Aorta (tissue), 5 donors: ENCODE measurements around the gene ETNPPL. TPM values are rescaled to one million over a fixed set of nuclear protein-coding genes. Genes with fewer than 3 reads are reported as not detected.

Source experiments
- ATAC-seq: fragments of 200-7000 bp; cut with Tn5 transposase; one replicate; pipeline ENCODE4 v1.9.1; 2022; ENCODE audit warnings: moderate library complexity; ENCODE audit not compliant: low FRiP score
- DNase-seq, 2 donors: peaks; one replicate each; pipeline ENCODE4 v3.0.0-alpha.2; 2020
- H3K27ac ChIP-seq, 2 donors: one replicate each; pipeline ENCODE4 v1.5.1; 2013; ENCODE audit warnings: low read length in 2 of 2, mild to moderate bottlenecking in 2 of 2, moderate library complexity in 2 of 2, control low read depth in 1 of 2, inconsistent platforms in 1 of 2, low read depth in 1 of 2
- H3K27me3 ChIP-seq, 2 donors: one replicate each; pipeline ENCODE4 v1.6.1; 2013; ENCODE audit warnings: control low read depth in 1 of 2, low read length in 1 of 2, mild to moderate bottlenecking in 1 of 2, moderate library complexity in 1 of 2; ENCODE audit not compliant: insufficient read depth in 2 of 2, control insufficient read depth in 1 of 2
- H3K36me3 ChIP-seq, 2 donors: one replicate each; pipeline ENCODE4 v1.6.1; 2013; ENCODE audit warnings: control low read depth in 1 of 2, low read length in 1 of 2, mild to moderate bottlenecking in 1 of 2; ENCODE audit not compliant: insufficient read depth in 2 of 2, control insufficient read depth in 1 of 2
- H3K4me1 ChIP-seq, 2 donors: one replicate each; pipeline ENCODE4 v1.6.1; 2013; ENCODE audit warnings: low read length in 2 of 2, control low read depth in 1 of 2, mild to moderate bottlenecking in 1 of 2, moderate library complexity in 1 of 2; ENCODE audit not compliant: insufficient read depth in 2 of 2, control insufficient read depth in 1 of 2
- H3K4me3 ChIP-seq, 2 donors: one replicate each; pipeline ENCODE4 v1.5.1; 2013; ENCODE audit warnings: low read length in 2 of 2, control low read depth in 1 of 2, mild to moderate bottlenecking in 1 of 2
- H3K9me3 ChIP-seq: one replicate; pipeline ENCODE4 v1.6.1; 2013; ENCODE audit warnings: mild to moderate bottlenecking, low read length; ENCODE audit not compliant: control insufficient read depth
- WGBS, 2 donors: extraction: QIAGEN DNeasy Blood & Tissue Kit; methylation state at CpG; one replicate each; pipeline ENCODE4 v1.1.7; 2013; 5-methylcytosine and 5-hydroxymethylcytosine counted together
- intact Hi-C, 2 donors: fragments of 100-400 bp; cut with DNase I; formaldehyde crosslinking; loops; one replicate each; pipeline versions ENCODE4 v1.14.2 to v1.15.0; 2022
- polyA plus RNA-seq, 2 donors: library from polyadenylated mRNA; stranded (reverse); fragments of 200-250 nt; gene quantifications; one replicate each; pipeline ENCODE4 v1.2.3, GENCODE V29; 2013
- total RNA-seq, 2 donors: library from RNA; stranded (reverse); fragmentation: NEBNext Ultra II Directional; extraction: Animal tissue kit (Norgen Biotek cat#: 25700); gene quantifications; one replicate each; pipeline ENCODE4 v1.2.1, GENCODE V29; 2021
- donor health status: healthy with polysubstance abuse.
- donor health status: Bipolar disorder and iron deficiency.
- donor health status: DM: no; HTN: no; CAD: no.
- donor health status: DM: no; HTN: no; CAD: no.
- donor health status: DM: yes; HTN: yes; CAD: no.

Gene ETNPPL
- total and polyA plus RNA-seq, 4 donors: not detected

DNA sequence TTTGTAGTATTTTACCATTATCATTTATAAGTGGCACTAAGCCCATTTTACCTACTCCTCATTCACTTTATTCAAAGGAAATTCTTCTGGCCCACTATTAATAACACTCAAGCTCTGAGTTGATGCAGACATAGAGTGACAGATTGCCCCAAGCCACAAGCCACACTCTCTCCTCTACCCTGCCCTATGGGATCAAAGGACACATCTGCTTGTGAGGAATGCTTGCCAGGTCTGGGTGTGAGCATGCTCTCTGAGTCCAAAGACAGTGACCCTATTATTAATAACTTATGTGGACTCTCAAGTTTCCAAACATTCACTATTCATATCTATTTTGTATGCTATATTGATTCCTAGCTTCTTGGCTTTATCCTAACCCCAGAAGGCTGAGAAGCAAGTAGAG lies 18.5 kb downstream of the ETNPPL start:
- intact Hi-C loops: no loop called here
- Histone ChIP-seq H3K4me1 (no peaks in the 10 kb centered on the region), H3K27ac (no peak overlapping the region), H3K27me3 (peaks cover 0 to under 1% of the 10 kb centered on the region in 2 donors), H3K36me3 (no peaks in the 10 kb centered on the region), H3K9me3 (no peaks in the 10 kb centered on the region), H3K4me3 (no peak overlapping the region)
- ATAC-seq (no peak), DNase-seq (no peak)

DNA sequence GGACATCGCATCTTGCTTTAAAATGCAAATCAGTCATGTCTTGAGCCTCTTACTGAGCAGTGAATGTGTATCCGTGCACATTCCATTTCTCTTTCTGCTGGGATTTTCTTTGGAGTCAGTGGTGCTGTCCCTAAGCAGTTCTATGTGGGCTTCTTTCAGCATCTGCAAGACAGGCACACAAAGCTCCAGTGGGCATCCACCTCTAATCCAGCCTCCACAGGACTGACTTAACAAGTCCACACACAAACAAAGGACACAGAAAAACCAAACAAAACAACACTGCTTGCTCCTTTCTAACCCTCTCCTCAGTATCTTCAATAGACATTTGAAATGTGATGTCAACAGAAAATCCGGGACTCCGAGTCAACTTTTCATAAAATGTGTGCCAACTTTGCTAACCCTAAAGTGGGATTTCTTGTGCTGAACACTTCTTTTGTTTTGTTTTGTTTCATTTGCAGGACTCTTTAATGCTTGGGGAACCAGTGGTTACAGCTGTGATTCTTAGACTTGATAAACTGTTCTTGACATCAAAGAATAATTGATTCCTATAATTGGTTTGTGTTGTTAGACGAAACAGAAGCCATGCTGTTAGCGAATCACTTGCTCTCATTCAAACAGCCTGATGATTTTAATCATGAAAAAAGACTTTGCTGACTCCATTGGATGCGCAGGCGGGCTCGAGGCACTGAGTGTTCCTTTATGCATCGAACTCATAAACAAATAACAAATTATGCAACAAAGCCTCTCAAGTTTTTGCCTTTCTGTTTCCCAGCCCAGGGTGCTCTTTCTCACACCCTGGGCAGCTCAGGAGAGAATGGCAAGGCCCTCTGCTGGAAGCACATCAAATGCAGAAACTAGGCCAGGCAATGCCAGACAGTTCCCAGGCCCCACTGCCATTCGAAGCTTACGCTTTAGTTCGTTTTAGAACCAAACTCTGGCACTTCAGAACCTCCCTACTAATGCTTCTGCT lies 20.1 kb downstream of the ETNPPL start:
- no peaks in the 10 kb centered on the region for H3K36me3 ChIP-seq
- H3K4me3 ChIP-seq: no peak overlapping the region
- ATAC-seq (no peak), DNase-seq (no peak)
- intact Hi-C loops: no loop called here
- no peaks in the 10 kb centered on the region for H3K9me3 ChIP-seq
- H3K4me1 ChIP-seq: no peaks in the 10 kb centered on the region
- 63 to 64% methylated on average over 13 of the region's 13 CpGs for WGBS, 2 donors
- H3K27me3 ChIP-seq: peaks cover 0 to 3% of the 10 kb centered on the region in 2 donors
- H3K27ac ChIP-seq: no peak overlapping the region

DNA sequence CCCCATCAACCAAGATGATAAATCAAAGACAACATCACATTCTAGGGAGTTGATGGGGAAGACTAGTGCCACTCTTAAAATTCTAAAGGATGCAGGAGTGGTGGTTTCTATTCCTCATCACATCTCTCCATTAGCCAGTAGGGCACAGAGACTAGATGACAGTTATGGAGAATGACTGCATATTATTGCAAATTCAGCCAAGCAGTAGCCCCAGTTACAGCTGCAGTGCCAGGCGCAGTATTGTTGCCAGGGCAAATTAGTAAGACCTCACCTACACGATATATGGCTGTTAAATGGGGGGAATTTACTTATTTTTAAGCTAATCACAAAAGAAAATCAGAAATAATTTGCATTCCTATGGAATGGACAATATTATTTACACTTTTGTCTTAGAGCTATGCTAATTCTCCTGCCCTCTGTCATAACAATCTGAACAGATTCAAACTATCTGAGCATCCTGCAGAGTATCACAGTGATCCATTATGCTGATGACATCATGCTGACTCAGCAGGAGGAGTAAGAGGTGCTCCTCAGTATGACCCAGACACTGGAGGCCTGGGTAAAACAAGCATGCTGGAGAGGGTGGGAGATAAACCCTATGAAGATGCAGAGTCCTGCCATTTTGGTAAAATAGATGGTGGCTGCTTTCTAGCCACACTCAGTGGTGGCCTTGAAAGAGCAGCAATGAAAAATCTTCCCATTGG lies 24.7 kb downstream of the ETNPPL start:
- intact Hi-C loops: no loop called here

DNA sequence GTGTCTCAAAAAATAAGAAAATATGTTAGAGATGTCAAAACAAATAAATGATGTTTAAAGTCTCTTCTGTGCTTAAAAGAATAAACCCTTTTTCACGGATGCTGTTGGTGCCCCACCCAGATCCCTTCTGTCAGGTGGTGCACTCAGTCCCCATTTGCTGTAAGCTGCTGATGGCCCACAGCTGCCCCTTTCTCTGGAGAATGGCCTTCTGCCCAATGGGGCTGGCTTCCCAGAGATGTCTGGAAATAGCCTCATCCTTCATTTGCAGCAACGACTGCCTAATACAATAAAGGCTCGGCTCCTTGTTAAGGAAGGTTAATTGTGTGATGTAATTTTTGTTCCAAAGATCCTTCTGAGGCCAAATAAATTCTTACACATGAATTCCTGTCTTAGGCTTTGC lies 31.8 kb downstream of the ETNPPL start:
- Histone ChIP-seq H3K4me3 (no peak overlapping the region), H3K9me3 (no peaks in the 10 kb centered on the region), H3K4me1 (no peaks in the 10 kb centered on the region), H3K36me3 (no peaks in the 10 kb centered on the region), H3K27me3 (no peaks in the 10 kb centered on the region), H3K27ac (no peak overlapping the region)
- WGBS, 2 donors: 61 to 67% methylated on average over 3 of the region's 3 CpGs
- ATAC-seq (no peak), DNase-seq (no peak)
- intact Hi-C loops: no loop called here

More for the DNA sequence above, 24.7 kb downstream of the ETNPPL start:
- H3K9me3 ChIP-seq: no peaks in the 10 kb centered on the region
- DNase-seq (no peak), ATAC-seq (no peak)
- H3K27ac ChIP-seq: no peak overlapping the region
- WGBS, 2 donors: 84 to 91% methylated on average over 2 of the region's 2 CpGs
- no peaks in the 10 kb centered on the region for H3K36me3 ChIP-seq
- H3K4me1 ChIP-seq: no peaks in the 10 kb centered on the region
- no peak overlapping the region for H3K4me3 ChIP-seq
- peaks cover 0 to 3% of the 10 kb centered on the region in 2 donors for H3K27me3 ChIP-seq

DNA sequence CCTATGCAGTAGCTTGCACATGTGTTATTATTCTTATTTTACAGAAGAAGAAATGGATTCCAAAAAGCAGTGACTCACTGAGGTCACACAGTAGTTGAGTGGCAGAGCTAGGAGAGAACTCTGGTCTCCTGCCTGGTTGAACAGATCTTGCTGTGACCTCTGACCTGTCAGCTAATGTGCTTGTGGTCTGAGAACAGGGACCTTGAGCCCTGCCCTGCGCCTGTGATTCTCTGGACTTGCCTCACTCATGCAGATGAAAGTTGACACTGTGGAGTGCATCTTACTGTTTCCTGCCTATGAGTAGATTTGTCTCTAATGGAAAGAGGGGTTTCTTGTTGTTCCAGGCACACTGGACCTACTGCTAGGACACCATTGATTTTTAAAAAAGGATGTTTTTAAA lies 32.3 kb downstream of the ETNPPL start:
- Histone ChIP-seq H3K36me3 (no peaks in the 10 kb centered on the region), H3K9me3 (no peaks in the 10 kb centered on the region), H3K4me3 (no peak overlapping the region), H3K27me3 (no peaks in the 10 kb centered on the region), H3K4me1 (no peaks in the 10 kb centered on the region), H3K27ac (no peak overlapping the region)
- ATAC-seq (no peak), DNase-seq (no peak)
- 61 to 63% methylated on average over 1 of the region's 1 CpG for WGBS, 2 donors
- intact Hi-C loops: no loop called here

DNA sequence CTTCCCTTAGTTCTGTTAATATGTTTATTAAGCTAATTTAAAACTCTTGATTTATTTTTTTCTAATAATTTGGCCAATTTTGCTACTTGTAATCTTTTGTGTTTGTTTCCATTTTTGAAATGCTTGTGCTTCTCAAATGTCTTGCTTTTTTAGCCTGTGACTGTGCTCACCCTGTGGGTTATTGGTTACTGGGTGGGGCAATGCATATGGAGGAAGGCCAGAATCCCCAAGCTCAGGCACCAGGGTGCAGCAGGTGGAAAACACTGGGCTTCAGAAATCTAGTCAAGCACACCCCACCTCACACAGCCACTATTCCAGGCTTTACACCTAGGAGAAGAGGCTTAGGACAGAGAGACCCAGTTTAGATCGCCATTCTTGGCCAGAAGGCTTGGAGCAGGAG lies 33.1 kb downstream of the ETNPPL start:
- no peak overlapping the region for H3K4me3 ChIP-seq
- no peaks in the 10 kb centered on the region for H3K9me3 ChIP-seq
- H3K36me3 ChIP-seq: no peaks in the 10 kb centered on the region
- DNase-seq (no peak), ATAC-seq (no peak)
- intact Hi-C loops: no loop called here
- no peak overlapping the region for H3K27ac ChIP-seq
- H3K27me3 ChIP-seq: no peaks in the 10 kb centered on the region
- 93% methylated on average over 1 of the region's 1 CpG for WGBS, 2 donors
- no peaks in the 10 kb centered on the region for H3K4me1 ChIP-seq

DNA sequence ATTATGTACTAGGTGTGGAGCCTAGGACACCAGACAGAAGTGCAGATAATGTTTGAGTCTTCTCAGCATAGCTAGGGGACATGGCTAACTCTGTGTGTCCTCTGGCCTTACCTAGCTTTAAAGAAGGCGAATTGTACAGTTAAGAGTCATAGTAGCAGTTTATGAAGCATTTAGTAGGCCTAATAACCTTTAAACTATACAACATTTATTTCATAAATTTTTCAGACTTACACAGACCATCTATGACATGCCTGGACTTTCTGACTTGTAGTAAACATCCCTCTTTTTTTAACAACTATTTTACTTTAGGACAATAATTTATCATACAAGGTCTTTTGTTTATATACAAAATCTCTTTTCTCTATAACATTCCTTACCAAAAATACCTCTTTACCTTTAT lies 37.4 kb downstream of the ETNPPL start:
- Histone ChIP-seq H3K27ac (no peak overlapping the region), H3K4me3 (no peak overlapping the region), H3K36me3 (no peaks in the 10 kb centered on the region), H3K4me1 (peaks cover 0 to 3% of the 10 kb centered on the region in 2 donors), H3K9me3 (no peaks in the 10 kb centered on the region), H3K27me3 (no peaks in the 10 kb centered on the region)
- 48 to 58% methylated on average over 1 of the region's 1 CpG for WGBS, 2 donors
- intact Hi-C loops: no loop called here
- DNase-seq (no peak), ATAC-seq (no peak)

DNA sequence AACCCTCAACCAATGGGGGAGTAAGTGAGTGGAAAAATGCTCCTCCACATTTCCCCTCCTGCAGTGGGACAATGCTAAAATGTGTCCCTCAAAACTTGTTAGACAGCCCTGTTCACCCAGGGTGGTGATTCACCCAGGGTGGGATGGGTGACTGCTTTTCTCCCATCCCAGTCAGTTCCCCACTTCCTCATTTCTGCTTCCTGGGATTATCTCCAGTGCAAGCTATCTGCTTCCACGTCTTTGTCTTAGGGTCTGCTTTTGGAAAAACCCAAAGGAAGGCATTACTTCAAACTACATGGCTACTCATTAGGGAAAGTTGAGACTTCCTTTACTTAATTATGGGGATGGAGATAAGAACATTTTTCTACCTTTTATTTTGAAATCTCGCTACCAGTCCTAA lies 45.5 kb downstream of the ETNPPL start:
- no peaks in the 10 kb centered on the region for H3K36me3 ChIP-seq
- no peak overlapping the region for H3K27ac ChIP-seq
- WGBS, 2 donors: 78 to 79% methylated on average over 2 of the region's 2 CpGs
- no peaks in the 10 kb centered on the region for H3K27me3 ChIP-seq
- H3K4me1 ChIP-seq: peaks cover 0 to 1% of the 10 kb centered on the region in 2 donors
- H3K9me3 ChIP-seq: no peaks in the 10 kb centered on the region
- intact Hi-C loops: no loop called here
- no peak overlapping the region for H3K4me3 ChIP-seq
- ATAC-seq (no peak), DNase-seq (no peak)

DNA sequence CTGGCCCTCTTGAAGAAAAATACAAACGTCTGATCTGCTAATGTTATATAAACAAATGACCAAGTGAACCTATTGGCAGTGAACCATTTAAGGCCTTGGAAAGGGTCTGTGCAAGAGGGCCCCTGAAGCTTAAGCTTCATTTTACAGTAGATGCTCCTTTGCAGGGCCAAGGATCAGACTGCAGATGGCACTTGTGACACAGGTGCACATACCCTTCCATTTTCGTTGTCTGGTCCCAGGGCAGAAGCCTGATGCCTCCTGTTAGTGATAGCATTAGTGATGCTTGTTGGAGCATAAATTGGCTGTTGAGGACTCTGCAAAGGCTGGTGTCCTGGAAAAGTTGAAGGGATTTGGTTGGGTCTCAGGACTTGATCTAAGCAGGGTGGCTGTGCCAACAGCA lies 46.5 kb downstream of the ETNPPL start:
- Histone ChIP-seq H3K4me1 (no peaks in the 10 kb centered on the region), H3K36me3 (no peaks in the 10 kb centered on the region), H3K4me3 (no peak overlapping the region), H3K27ac (no peak overlapping the region), H3K9me3 (no peaks in the 10 kb centered on the region), H3K27me3 (no peaks in the 10 kb centered on the region)
- 45 to 49% methylated on average over 2 of the region's 2 CpGs for WGBS, 2 donors
- DNase-seq: no peak
- intact Hi-C loops: no loop called here
- no peak for ATAC-seq
